ENCODE measurements around the gene MSANTD2. TPM values are rescaled to one million over a fixed set of nuclear protein-coding genes. Genes with fewer than 3 reads are reported as not detected.
"Not testable (repeated sequence)": the region's sequence is repeated elsewhere in the genome, so short reads cannot be mapped to it uniquely, and the experiment has no call there.

MSANTD2 gene
- total RNA-seq, 1 donor from 2014 or later, result 15.2 TPM

GRCh38 chr11:124778281-124778680, 21.9 kb downstream of the MSANTD2 start:
- peaks cover 3% of the 10 kb centered on the region for H3K4me1 Mint-ChIP-seq (ENCODE audit: unreplicated experiment)
- H3K4me3 Mint-ChIP-seq (ENCODE audit: unreplicated experiment), result no peak overlapping the region
- H3K36me3 Mint-ChIP-seq (ENCODE audit: unreplicated experiment), result peaks cover 14% of the 10 kb centered on the region
- H3K9me3 Mint-ChIP-seq (ENCODE audit: unreplicated experiment), result no peaks in the 10 kb centered on the region
- TF ChIP-seq CTCF (IDR thresholded peaks at IDR 0.05), result no peak
- no peak overlapping the region for H3K27ac Mint-ChIP-seq (ENCODE audit: unreplicated experiment)
- DNase-seq (ENCODE audit: extremely low spot score, unreplicated experiment), result no peak
- no peaks in the 10 kb centered on the region for H3K27me3 Mint-ChIP-seq (ENCODE audit: unreplicated experiment)

- H3K27me3 Mint-ChIP-seq (ENCODE audit: unreplicated experiment), result no peaks in the 10 kb centered on the region
- H3K27ac Mint-ChIP-seq (ENCODE audit: unreplicated experiment), result no peak overlapping the region
- no peak for DNase-seq (ENCODE audit: extremely low spot score, unreplicated experiment)
Measured at GRCh38 chr11:124776865-124777645, 23.2 kb downstream of the MSANTD2 start.

GRCh38 chr11:124770959-124771358, 29.2 kb downstream of the MSANTD2 start:
- not testable (repeated sequence) for H3K27ac Mint-ChIP-seq (ENCODE audit: unreplicated experiment); H3K9me3 Mint-ChIP-seq (ENCODE audit: unreplicated experiment); H3K4me3 Mint-ChIP-seq (ENCODE audit: unreplicated experiment); DNase-seq (ENCODE audit: extremely low spot score, unreplicated experiment); H3K27me3 Mint-ChIP-seq (ENCODE audit: unreplicated experiment)
- Mint-ChIP-seq H3K4me1 (ENCODE audit: unreplicated experiment) (peaks cover 11% of the 10 kb centered on the region), H3K36me3 (ENCODE audit: unreplicated experiment) (peaks cover 34% of the 10 kb centered on the region)

More at GRCh38 chr11:124776865-124777645, 23.2 kb downstream of the MSANTD2 start:
- Mint-ChIP-seq H3K9me3 (ENCODE audit: unreplicated experiment) (no peaks in the 10 kb centered on the region), H3K36me3 (ENCODE audit: unreplicated experiment) (peaks cover 22% of the 10 kb centered on the region), H3K4me1 (ENCODE audit: unreplicated experiment) (peaks cover 3% of the 10 kb centered on the region), H3K4me3 (ENCODE audit: unreplicated experiment) (no peak overlapping the region)
- TF ChIP-seq CTCF (IDR thresholded peaks at IDR 0.05), result no peak

GRCh38 chr11:124769806-124770774, 30.1 kb downstream of the MSANTD2 start:
- peak overlapping the region; percentile 14 for H3K27ac Mint-ChIP-seq (ENCODE audit: unreplicated experiment)
- H3K4me3 Mint-ChIP-seq (ENCODE audit: unreplicated experiment), result no peak overlapping the region
- H3K9me3 Mint-ChIP-seq (ENCODE audit: unreplicated experiment), result no peaks in the 10 kb centered on the region
- no peak for DNase-seq (ENCODE audit: extremely low spot score, unreplicated experiment)
- H3K36me3 Mint-ChIP-seq (ENCODE audit: unreplicated experiment), result peaks cover 40% of the 10 kb centered on the region
- no peak for TF ChIP-seq CTCF (IDR thresholded peaks at IDR 0.05)
- peaks cover 11% of the 10 kb centered on the region for H3K4me1 Mint-ChIP-seq (ENCODE audit: unreplicated experiment)
- no peaks in the 10 kb centered on the region for H3K27me3 Mint-ChIP-seq (ENCODE audit: unreplicated experiment)

GRCh38 chr11:124768914-124769313, 31.3 kb downstream of the MSANTD2 start:
- TF ChIP-seq CTCF (IDR thresholded peaks at IDR 0.05), result no peak
- Mint-ChIP-seq H3K27me3 (ENCODE audit: unreplicated experiment) (no peaks in the 10 kb centered on the region), H3K27ac (ENCODE audit: unreplicated experiment) (no peak overlapping the region), H3K4me1 (ENCODE audit: unreplicated experiment) (peaks cover 12% of the 10 kb centered on the region), H3K36me3 (ENCODE audit: unreplicated experiment) (peaks cover 39% of the 10 kb centered on the region), H3K4me3 (ENCODE audit: unreplicated experiment) (no peak overlapping the region), H3K9me3 (ENCODE audit: unreplicated experiment) (no peaks in the 10 kb centered on the region)
- no peak for DNase-seq (ENCODE audit: extremely low spot score, unreplicated experiment)
